Measurements from ENCODE around the gene SEMA3E.

GRCh38 chr7:83613232-83613631 is 35.7 kb downstream of the SEMA3E start:
- TF ChIP-seq CTCF (conservative IDR thresholded peaks at IDR 0.05 in 1 of 2, IDR thresholded peaks at IDR 0.05 in 1 of 2; ENCODE audit: extremely low read depth in 1 of 2, insufficient read depth in 1 of 2, low read depth in 1 of 2, low read length in 2 of 2) (no peak), EZH2 (IDR thresholded peaks at IDR 0.05; ENCODE audit: borderline replicate concordance, low read length) (no peak)
